Measurements from ENCODE around the gene CLN6. TPM values are rescaled to one million over a fixed set of nuclear protein-coding genes. Genes with fewer than 3 reads are reported as not detected.

CLN6 gene
- total and polyA plus RNA-seq, 5 donors, result 6.8 to 8.9 (median 7.6) TPM

GRCh38 chr15:68211656-68212320 is 17.7 kb downstream of the CLN6 start:
- intact Hi-C loops (cut with DNase I), result loop anchor here in 1 of 4 donors (10.0 kb wide), 1 partner anchor 347 kb away; no protein-coding TSS in a partner anchor

GRCh38 chr15:68210821-68211655 is 18.5 kb downstream of the CLN6 start:
- no peaks in the 10 kb centered on the region for H3K4me1 ChIP-seq (ENCODE audit: control insufficient read depth, insufficient read depth, low read length)
- no peak overlapping the region for H3K27ac ChIP-seq (ENCODE audit: low read length)
- 43% methylated on average over 23 of the region's 23 CpGs for WGBS
- peak; percentile 75 to 92 (median 90) for DNase-seq
- no peak overlapping the region for H3K4me3 ChIP-seq (ENCODE audit: low read length)
- peak; percentile 68 to 69 for ATAC-seq
- no peaks in the 10 kb centered on the region for H3K9me3 ChIP-seq (ENCODE audit: control insufficient read depth, low read length)
- intact Hi-C loops (cut with DNase I), result loop anchor here in 1 of 4 donors (10.0 kb wide), 1 partner anchor 346 kb away; no protein-coding TSS in a partner anchor
- H3K27me3 ChIP-seq (ENCODE audit: control insufficient read depth, insufficient read depth), result no peaks in the 10 kb centered on the region

More at GRCh38 chr15:68211656-68212320, 17.7 kb downstream of the CLN6 start:
- H3K27me3 ChIP-seq (ENCODE audit: control insufficient read depth, insufficient read depth), result no peaks in the 10 kb centered on the region
- DNase-seq (peak in 1 of 3 donors; percentile 51), ATAC-seq (no peak)
- H3K4me3 ChIP-seq (ENCODE audit: low read length), result no peak overlapping the region
- no peaks in the 10 kb centered on the region for H3K9me3 ChIP-seq (ENCODE audit: control insufficient read depth, low read length)
- H3K4me1 ChIP-seq (ENCODE audit: control insufficient read depth, insufficient read depth, low read length), result no peaks in the 10 kb centered on the region
- no peak overlapping the region for H3K27ac ChIP-seq (ENCODE audit: low read length)
- WGBS, result 96% methylated on average over 14 of the region's 14 CpGs

DNA sequence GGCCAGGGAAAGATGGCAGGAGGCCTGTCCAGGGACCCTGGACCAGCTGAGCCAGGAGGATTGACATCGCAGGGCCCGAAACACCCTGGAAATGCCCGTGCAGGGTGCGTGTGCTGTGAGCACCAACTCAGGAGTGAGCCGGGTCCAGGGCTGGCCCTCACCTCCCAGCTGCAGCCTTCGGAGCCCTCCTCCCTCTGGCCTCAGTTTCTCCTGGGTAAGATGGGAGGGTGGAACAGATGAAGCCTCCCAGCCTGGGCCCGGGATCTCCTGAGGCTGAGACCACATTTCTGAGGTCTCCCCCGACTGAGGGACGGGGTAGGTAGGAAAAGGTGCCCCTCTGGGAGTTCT is 19.1 kb downstream of the CLN6 start:
- DNase-seq (peak in 1 of 3 donors; percentile 42), ATAC-seq (no peak)
- Histone ChIP-seq H3K4me1 (ENCODE audit: control insufficient read depth, insufficient read depth, low read length) (peaks cover 3% of the 10 kb centered on the region), H3K9me3 (ENCODE audit: control insufficient read depth, low read length) (no peaks in the 10 kb centered on the region), H3K4me3 (ENCODE audit: low read length) (no peak overlapping the region), H3K27ac (ENCODE audit: low read length) (no peak overlapping the region), H3K27me3 (ENCODE audit: control insufficient read depth, insufficient read depth) (no peaks in the 10 kb centered on the region)
- WGBS, result 76% methylated on average over 9 of the region's 9 CpGs
- intact Hi-C loops (cut with DNase I), result loop anchor here in 1 of 4 donors (10.0 kb wide), 1 partner anchor 346 kb away; no protein-coding TSS in a partner anchor

DNA sequence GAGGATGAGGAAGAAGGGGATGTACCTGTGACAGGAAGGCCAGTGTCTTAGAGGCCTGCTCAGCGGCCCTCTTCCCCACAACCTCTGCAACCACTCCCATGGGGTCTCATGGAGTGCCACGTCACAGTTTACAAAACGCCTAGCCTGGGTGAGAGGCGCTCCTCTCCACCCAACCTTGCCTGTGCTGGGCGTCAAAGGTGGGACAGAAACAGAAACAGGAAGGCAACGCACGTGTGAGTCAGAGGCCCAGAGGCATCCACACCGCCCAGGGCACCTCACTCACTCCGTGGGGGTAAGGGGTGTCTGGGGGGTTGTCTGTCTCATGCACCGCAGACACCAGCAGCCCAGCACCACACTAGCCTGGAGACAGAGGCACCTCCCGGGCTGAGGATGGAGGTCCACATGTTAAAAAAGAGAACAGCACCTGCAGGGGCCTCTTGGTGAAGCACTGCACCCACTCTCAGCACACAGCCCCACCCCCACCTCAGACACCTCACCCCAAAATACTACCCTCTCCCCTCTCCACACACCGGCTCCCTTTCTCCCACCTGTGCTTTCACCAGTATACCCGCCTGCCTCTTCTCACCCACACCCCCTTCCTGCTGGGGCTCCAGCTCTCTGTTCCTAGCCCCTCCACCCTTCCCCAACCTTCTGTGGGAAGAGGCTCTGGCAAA is 19.7 kb downstream of the CLN6 start:
- H3K9me3 ChIP-seq (ENCODE audit: control insufficient read depth, low read length), result no peaks in the 10 kb centered on the region
- no peaks in the 10 kb centered on the region for H3K27me3 ChIP-seq (ENCODE audit: control insufficient read depth, insufficient read depth)
- H3K27ac ChIP-seq (ENCODE audit: low read length), result no peak overlapping the region
- H3K4me3 ChIP-seq (ENCODE audit: low read length), result no peak overlapping the region
- ATAC-seq, result no peak
- DNase-seq, result no peak
- intact Hi-C loops (cut with DNase I), result loop anchor here in 1 of 4 donors (10.0 kb wide), 1 partner anchor 345 kb away; no protein-coding TSS in a partner anchor
- 75% methylated on average over 13 of the region's 13 CpGs for WGBS
- peaks cover 5% of the 10 kb centered on the region for H3K4me1 ChIP-seq (ENCODE audit: control insufficient read depth, insufficient read depth, low read length)

- Histone ChIP-seq H3K27ac (ENCODE audit: low read length) (no peak overlapping the region), H3K9me3 (ENCODE audit: control insufficient read depth, low read length) (no peaks in the 10 kb centered on the region), H3K27me3 (ENCODE audit: control insufficient read depth, insufficient read depth) (no peaks in the 10 kb centered on the region), H3K4me3 (ENCODE audit: low read length) (no peak overlapping the region), H3K4me1 (ENCODE audit: control insufficient read depth, insufficient read depth, low read length) (peaks cover 5% of the 10 kb centered on the region)
- intact Hi-C loops (cut with DNase I), result no loop called here
- WGBS, result 82% methylated on average over 7 of the region's 7 CpGs
- ATAC-seq (no peak), DNase-seq (no peak)
Observed at GRCh38 chr15:68209272-68209671, 20.3 kb downstream of the CLN6 start.

DNA sequence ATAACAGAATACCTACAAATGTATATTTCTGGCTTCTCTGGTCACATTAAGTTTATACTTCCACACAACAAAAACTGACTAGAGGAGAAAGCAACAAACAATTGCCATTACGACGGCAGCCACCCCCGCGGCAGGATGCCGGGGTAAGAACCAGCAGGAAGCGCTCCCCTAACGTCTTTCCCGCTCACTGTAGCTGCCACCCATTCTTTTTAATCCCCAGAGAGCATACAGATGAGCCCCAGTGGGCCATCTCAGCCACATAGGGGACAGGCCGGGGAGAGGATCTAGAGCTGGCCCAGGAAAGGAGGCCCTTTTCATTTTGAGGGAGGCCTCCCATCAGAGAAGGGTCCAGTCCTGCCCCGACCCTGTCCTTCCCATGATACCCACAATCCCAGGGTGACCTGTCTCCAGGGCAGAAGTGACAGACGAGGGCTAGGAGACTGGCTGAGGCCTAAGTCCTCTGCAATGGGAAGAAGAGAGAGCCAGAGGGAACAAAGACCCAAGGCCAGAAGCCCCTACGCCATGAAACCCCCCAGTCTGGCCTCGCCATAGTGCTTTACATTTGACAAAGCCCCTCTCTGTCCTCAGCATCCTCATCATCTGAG is 20.8 kb downstream of the CLN6 start:
- Histone ChIP-seq H3K4me1 (ENCODE audit: control insufficient read depth, insufficient read depth, low read length) (peaks cover 5% of the 10 kb centered on the region), H3K27me3 (ENCODE audit: control insufficient read depth, insufficient read depth) (no peaks in the 10 kb centered on the region), H3K9me3 (ENCODE audit: control insufficient read depth, low read length) (no peaks in the 10 kb centered on the region), H3K27ac (ENCODE audit: low read length) (no peak overlapping the region), H3K4me3 (ENCODE audit: low read length) (no peak overlapping the region)
- ATAC-seq (no peak), DNase-seq (no peak)
- intact Hi-C loops (cut with DNase I), result no loop called here
- 72% methylated on average over 13 of the region's 13 CpGs for WGBS

- intact Hi-C loops (cut with DNase I), result no loop called here
- no peak for DNase-seq
- H3K27me3 ChIP-seq (ENCODE audit: control insufficient read depth, insufficient read depth), result no peaks in the 10 kb centered on the region
- H3K4me1 ChIP-seq (ENCODE audit: control insufficient read depth, insufficient read depth, low read length), result peaks cover 5% of the 10 kb centered on the region
- WGBS, result 76% methylated on average over 16 of the region's 16 CpGs
- no peak overlapping the region for H3K27ac ChIP-seq (ENCODE audit: low read length)
- H3K4me3 ChIP-seq (ENCODE audit: low read length), result no peak overlapping the region
- no peak for ATAC-seq
- no peaks in the 10 kb centered on the region for H3K9me3 ChIP-seq (ENCODE audit: control insufficient read depth, low read length)
Observed at GRCh38 chr15:68208136-68208535, 21.4 kb downstream of the CLN6 start.

DNA sequence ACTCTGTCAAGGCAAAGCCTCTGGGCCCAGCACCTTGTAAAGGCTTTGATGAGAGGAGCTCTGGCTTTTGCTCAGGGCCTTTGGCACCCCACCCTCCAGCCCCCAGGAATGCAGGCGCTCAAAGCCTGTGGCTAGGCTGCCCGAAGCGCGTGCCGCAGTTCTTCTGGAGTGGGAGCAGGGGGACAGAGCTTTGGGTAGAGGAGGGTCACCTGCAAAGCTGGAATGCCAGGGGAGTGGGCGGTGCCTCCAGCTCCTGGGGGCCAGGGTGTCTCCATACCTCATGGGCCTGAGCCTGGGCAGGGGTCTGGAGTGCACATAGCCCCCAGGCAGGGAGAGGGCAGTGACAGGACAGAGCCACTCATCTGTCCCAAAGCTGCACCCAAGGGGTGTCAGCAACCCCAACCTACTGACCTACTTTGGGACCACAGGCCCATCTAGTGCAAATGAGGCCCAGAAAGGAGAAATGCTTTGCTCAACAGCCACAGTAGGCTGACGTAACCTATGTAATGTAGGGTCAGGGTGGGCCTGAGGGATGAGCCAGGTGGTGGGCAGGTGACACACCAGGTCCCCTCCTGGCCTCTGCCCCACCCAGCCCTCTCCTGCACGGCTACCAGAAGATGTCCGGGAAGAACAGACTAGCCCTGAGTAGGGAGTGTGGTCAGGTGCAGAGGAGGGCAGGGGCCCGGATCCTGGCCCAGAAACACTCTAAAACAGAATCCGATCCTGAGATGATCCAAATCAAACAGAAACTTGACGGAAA is 22.2 kb downstream of the CLN6 start:
- DNase-seq, result no peak
- Histone ChIP-seq H3K9me3 (ENCODE audit: control insufficient read depth, low read length) (no peaks in the 10 kb centered on the region), H3K27ac (ENCODE audit: low read length) (no peak overlapping the region), H3K4me1 (ENCODE audit: control insufficient read depth, insufficient read depth, low read length) (peaks cover 5% of the 10 kb centered on the region), H3K4me3 (ENCODE audit: low read length) (no peak overlapping the region), H3K27me3 (ENCODE audit: control insufficient read depth, insufficient read depth) (no peaks in the 10 kb centered on the region)
- intact Hi-C loops (cut with DNase I), result no loop called here
- no peak for ATAC-seq
- WGBS, result 88% methylated on average over 12 of the region's 12 CpGs

DNA sequence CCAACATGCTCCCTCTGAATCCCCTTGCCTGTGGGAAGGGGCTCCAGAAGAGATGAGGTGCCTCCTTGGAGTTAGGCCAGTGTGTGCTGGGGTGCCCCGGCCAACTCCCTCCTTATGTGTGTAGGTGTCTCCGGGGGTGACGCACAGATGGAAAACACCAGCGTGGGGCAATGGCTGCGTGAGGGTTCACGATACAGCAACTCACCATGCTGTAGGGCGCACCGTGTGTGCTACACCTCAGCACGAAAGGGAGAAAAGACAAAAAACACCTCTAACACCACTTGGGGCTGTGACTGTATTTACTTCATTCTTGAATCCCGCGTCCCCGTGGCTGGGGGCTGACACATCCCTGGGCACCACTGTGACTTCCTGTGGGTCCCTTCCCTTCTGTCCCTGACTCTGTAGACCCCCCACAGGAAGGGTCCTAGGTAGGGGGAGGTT is 22.8 kb downstream of the CLN6 start:
- ATAC-seq, result no peak
- intact Hi-C loops (cut with DNase I), result no loop called here
- WGBS, result 94% methylated on average over 12 of the region's 12 CpGs
- Histone ChIP-seq H3K27ac (ENCODE audit: low read length) (no peak overlapping the region), H3K4me1 (ENCODE audit: control insufficient read depth, insufficient read depth, low read length) (peaks cover 5% of the 10 kb centered on the region), H3K27me3 (ENCODE audit: control insufficient read depth, insufficient read depth) (no peaks in the 10 kb centered on the region), H3K9me3 (ENCODE audit: control insufficient read depth, low read length) (no peaks in the 10 kb centered on the region), H3K4me3 (ENCODE audit: low read length) (no peak overlapping the region)
- no peak for DNase-seq

DNA sequence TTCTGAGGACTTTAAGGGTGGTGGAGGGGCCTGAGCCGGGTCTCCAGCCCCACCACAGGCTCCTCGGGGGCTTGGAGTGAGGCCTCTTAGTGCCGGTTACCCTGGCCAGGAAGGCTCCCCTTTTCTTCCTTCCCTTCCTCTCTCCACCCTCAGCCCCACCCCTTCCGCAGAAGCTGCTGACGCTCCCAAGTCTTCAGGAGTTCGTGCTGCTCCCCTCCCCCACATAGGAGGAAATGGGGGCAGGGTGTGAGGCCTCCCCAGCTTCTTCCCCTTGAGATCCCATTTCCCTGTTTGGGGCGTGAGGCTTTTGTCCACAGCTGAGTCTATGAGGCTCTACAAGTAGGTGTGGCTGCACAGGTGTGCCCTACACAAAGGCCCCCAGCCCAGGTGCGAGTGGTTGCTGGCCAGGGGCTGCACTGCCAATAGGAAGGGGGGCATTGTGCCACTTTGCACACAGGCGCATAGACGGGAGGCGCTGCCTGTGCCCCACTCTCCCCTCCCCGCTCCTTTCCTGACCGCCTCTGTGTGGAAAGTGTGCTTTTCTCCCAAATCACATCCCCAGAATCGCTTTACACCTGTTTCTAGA is 23.5 kb downstream of the CLN6 start:
- Histone ChIP-seq H3K9me3 (ENCODE audit: control insufficient read depth, low read length) (no peaks in the 10 kb centered on the region), H3K4me3 (ENCODE audit: low read length) (no peak overlapping the region), H3K27me3 (ENCODE audit: control insufficient read depth, insufficient read depth) (no peaks in the 10 kb centered on the region), H3K4me1 (ENCODE audit: control insufficient read depth, insufficient read depth, low read length) (peaks cover 5% of the 10 kb centered on the region), H3K27ac (ENCODE audit: low read length) (no peak overlapping the region)
- peak; percentile 54 to 72 for ATAC-seq
- intact Hi-C loops (cut with DNase I), result no loop called here
- peak; percentile 72 to 88 (median 88) for DNase-seq
- WGBS, result 65% methylated on average over 14 of the region's 14 CpGs
